GM19452 (cell line): ENCODE measurements around the gene RCOR1.

Source experiments
- ATAC-seq: cut with Tn5 transposase; IDR thresholded peaks from one replicate; pipeline ENCODE4 v1.9.1; 2021; ENCODE audit not compliant: unreplicated experiment

The RCOR1 gene

GRCh38 chr14:102708494-102708893 is 116.0 kb downstream of the RCOR1 start:
- no peak for ATAC-seq

- ATAC-seq, result no peak
Measured at GRCh38 chr14:102711207-102711606, 118.8 kb downstream of the RCOR1 start.

GRCh38 chr14:102711946-102712345 is 119.5 kb downstream of the RCOR1 start:
- no peak for ATAC-seq

- ATAC-seq, result no peak
Measured at GRCh38 chr14:102717276-102717675, 124.8 kb downstream of the RCOR1 start.

- ATAC-seq, result no peak
Measured at GRCh38 chr14:102722646-102723045, 130.2 kb downstream of the RCOR1 start.

GRCh38 chr14:102723650-102724049 is 131.2 kb downstream of the RCOR1 start:
- no peak for ATAC-seq

GRCh38 chr14:102726191-102726949 is 133.9 kb downstream of the RCOR1 start:
- no peak for ATAC-seq

GRCh38 chr14:102727336-102728095 is 135.1 kb downstream of the RCOR1 start:
- no peak for ATAC-seq

GRCh38 chr14:102728501-102728900 is 136.1 kb downstream of the RCOR1 start:
- no peak for ATAC-seq

- ATAC-seq, result no peak
Measured at GRCh38 chr14:102729268-102729667, 136.8 kb downstream of the RCOR1 start.

- no peak for ATAC-seq
Measured at GRCh38 chr14:102729825-102730224, 137.4 kb downstream of the RCOR1 start.

GRCh38 chr14:102731101-102731870 is 138.8 kb downstream of the RCOR1 start:
- no peak for ATAC-seq

GRCh38 chr14:102731871-102732800 is 139.7 kb downstream of the RCOR1 start:
- ATAC-seq, result no peak

- no peak for ATAC-seq
Measured at GRCh38 chr14:102732924-102733323, 140.5 kb downstream of the RCOR1 start.

GRCh38 chr14:102733326-102733725 is 140.9 kb downstream of the RCOR1 start:
- no peak for ATAC-seq

GRCh38 chr14:102734436-102734835 is 142.0 kb downstream of the RCOR1 start:
- ATAC-seq, result no peak

GRCh38 chr14:102736956-102737355 is 144.5 kb downstream of the RCOR1 start:
- no peak for ATAC-seq

GRCh38 chr14:102737402-102738372 is 145.2 kb downstream of the RCOR1 start:
- no peak for ATAC-seq
